Sigmoid colon (tissue), 7 donors: Measurements from ENCODE around the gene TFEB. TPM values are rescaled to one million over a fixed set of nuclear protein-coding genes. Genes with fewer than 3 reads are reported as not detected.

Experiments
- DNase-seq: peaks from one replicate; pipeline ENCODE4 v3.0.0-alpha.2; 2019
- H3K27ac ChIP-seq, 4 donors: fragments of 200-600 bp; sonication (generic); one replicate each; pipeline ENCODE4 v1.5.1; 2016 to 2019; ENCODE audit warnings: mild to moderate bottlenecking in 1 of 4
- H3K27me3 ChIP-seq, 3 donors: fragments of 200-600 bp; sonication (generic); one replicate each; pipeline ENCODE4 v1.5.1; 2019; ENCODE audit warnings: mild to moderate bottlenecking in 1 of 3
- H3K36me3 ChIP-seq, 4 donors: fragments of 200-600 bp; sonication (generic); one replicate each; pipeline ENCODE4 v1.5.1; 2016 to 2019
- H3K4me1 ChIP-seq, 4 donors: fragments of 200-600 bp; sonication (generic); one replicate each; pipeline ENCODE4 v1.5.1; 2017 to 2019
- H3K4me3 ChIP-seq, 4 donors: fragments of 200-600 bp; sonication (generic); one replicate each; pipeline ENCODE4 v1.5.1; 2017 to 2019; ENCODE audit warnings: mild to moderate bottlenecking in 2 of 4, moderate library complexity in 1 of 4
- H3K9me3 ChIP-seq, 4 donors: fragments of 200-600 bp in 3 of 4; sonication (generic) in 3 of 4; one replicate each; pipeline versions ENCODE4 v1.5.1 to v1.6.1; 2013 to 2019
- EP300 ChIP-seq, 4 donors: sonication (generic); formaldehyde crosslinking; IDR thresholded peaks; one replicate each; pipeline ENCODE4 v1.6.1; 2017; ENCODE audit warnings: antibody characterized with exemption in 4 of 4
- POLR2A ChIP-seq, 2 donors: fragments of 450-650 bp; IDR thresholded peaks; one replicate each; pipeline ENCODE4 v1.6.1; 2016; ENCODE audit warnings: antibody characterized with exemption in 2 of 2, mild to moderate bottlenecking in 2 of 2, moderate library complexity in 2 of 2
- POLR2AphosphoS5 ChIP-seq, 4 donors: sonication (generic); formaldehyde crosslinking; IDR thresholded peaks; one replicate each; pipeline ENCODE4 v1.6.1; 2017; ENCODE audit warnings: antibody characterized with exemption in 4 of 4
- WGBS, 2 donors: extraction: QIAGEN DNeasy Blood & Tissue Kit; methylation state at CpG; one replicate each; pipeline ENCODE4 v1.1.7; 2013; 5-methylcytosine and 5-hydroxymethylcytosine counted together
- intact Hi-C: fragments of 100-400 bp; cut with DNase I; formaldehyde crosslinking; loops from one replicate; pipeline ENCODE4 v1.15.1; 2023
- polyA plus RNA-seq, 3 donors: library from polyadenylated mRNA; stranded (reverse); fragments of 200-250 nt; gene quantifications; one replicate each; pipeline ENCODE4 v1.2.3, GENCODE V29; 2013
- total RNA-seq, 4 donors: library from RNA; depleted of rRNA; stranded (reverse); fragments of >200 nt; gene quantifications; one replicate each; pipeline ENCODE4 v1.1.0, GENCODE V29; 2016
- TF ChIP-seq, protein P1 (sequence below), 4 experiments: fragments of 450-650 bp in 3 of 4; fragments of 200-600 bp in 1 of 4; IDR thresholded peaks; one replicate each; pipeline ENCODE4 v1.5.1; 2016 to 2019; ENCODE audit warnings: antibody characterized with exemption in 4 of 4, mild to moderate bottlenecking in 3 of 4, moderate library complexity in 2 of 4
- donor health status: healthy with polysubstance abuse.
- donor health status: Bipolar disorder and iron deficiency.
- donor health status: healthy.

Gene TFEB
- total and polyA plus RNA-seq, 7 donors: 21.0 to 40.9 (median 28.2) TPM

DNA sequence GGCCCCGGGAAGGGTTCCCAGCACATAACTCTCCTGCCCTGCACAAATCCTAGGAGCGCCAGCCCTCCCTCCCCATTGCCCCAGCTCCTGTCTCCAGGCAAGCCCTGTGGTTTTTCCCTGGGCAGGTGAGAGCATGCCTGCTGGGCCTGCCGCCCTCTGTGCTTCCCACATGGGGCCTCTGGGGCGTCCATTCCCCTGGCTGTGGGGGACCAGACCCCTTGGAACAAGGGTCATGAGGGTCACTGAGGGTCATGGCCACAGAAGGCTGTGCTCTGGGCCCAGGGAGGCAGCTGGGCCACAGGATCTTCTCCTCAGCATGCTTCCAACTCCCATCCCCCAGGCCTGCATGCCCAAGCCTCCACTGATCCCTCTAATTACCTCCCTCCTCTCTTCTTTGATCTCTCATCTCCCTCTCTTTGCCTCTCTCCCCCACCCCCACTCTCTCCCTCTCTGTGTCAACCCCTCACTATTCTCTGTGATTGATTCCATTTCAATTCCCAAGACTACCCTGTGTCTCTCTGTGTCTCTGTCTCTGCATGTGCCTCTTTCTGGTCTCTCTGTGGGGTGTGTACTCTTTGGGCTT is 91.0 kb downstream of the TFEB start:
- TF ChIP-seq, protein P1, sequence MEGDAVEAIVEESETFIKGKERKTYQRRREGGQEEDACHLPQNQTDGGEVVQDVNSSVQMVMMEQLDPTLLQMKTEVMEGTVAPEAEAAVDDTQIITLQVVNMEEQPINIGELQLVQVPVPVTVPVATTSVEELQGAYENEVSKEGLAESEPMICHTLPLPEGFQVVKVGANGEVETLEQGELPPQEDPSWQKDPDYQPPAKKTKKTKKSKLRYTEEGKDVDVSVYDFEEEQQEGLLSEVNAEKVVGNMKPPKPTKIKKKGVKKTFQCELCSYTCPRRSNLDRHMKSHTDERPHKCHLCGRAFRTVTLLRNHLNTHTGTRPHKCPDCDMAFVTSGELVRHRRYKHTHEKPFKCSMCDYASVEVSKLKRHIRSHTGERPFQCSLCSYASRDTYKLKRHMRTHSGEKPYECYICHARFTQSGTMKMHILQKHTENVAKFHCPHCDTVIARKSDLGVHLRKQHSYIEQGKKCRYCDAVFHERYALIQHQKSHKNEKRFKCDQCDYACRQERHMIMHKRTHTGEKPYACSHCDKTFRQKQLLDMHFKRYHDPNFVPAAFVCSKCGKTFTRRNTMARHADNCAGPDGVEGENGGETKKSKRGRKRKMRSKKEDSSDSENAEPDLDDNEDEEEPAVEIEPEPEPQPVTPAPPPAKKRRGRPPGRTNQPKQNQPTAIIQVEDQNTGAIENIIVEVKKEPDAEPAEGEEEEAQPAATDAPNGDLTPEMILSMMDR (IDR thresholded peaks at IDR 0.05): no peak
- TF ChIP-seq POLR2AphosphoS5 (IDR thresholded peaks at IDR 0.05) (no peak), EP300 (IDR thresholded peaks at IDR 0.05) (no peak), POLR2A (IDR thresholded peaks at IDR 0.05) (no peak)
- no peaks in the 10 kb centered on the region for H3K9me3 ChIP-seq
- WGBS, 2 donors: 84 to 85% methylated on average over 4 of the region's 4 CpGs
- peaks cover 0 to under 1% (median under 1%) of the 10 kb centered on the region in 4 donors for H3K4me1 ChIP-seq
- intact Hi-C loops: no loop called here
- H3K36me3 ChIP-seq: no peaks in the 10 kb centered on the region
- H3K27ac ChIP-seq: no peak overlapping the region
- DNase-seq: no peak
- H3K27me3 ChIP-seq: peaks cover 0 to 16% (median 4%) of the 10 kb centered on the region in 3 donors
- H3K4me3 ChIP-seq: no peak overlapping the region

DNA sequence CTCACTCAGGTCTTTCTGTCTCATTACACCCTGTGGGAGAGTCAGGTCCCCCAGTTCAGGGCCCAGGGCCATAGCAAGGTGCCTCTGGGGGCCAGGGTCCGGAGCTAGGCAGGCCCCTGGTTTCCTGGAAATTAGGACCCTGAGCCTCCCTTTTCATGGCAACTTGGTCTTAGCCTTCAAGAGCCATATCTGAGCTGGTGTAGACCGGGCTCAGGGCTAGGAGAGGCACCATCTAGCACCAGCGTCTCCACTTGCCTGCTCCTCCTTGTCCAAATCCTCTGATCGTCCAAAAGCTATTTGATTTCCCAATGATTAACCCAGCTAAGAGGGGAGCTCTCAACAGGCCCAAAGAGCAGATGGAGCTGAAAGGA is 91.5 kb downstream of the TFEB start:
- Histone ChIP-seq H3K36me3 (no peaks in the 10 kb centered on the region), H3K9me3 (no peaks in the 10 kb centered on the region), H3K27me3 (peaks cover 0 to 22% (median 9%) of the 10 kb centered on the region in 3 donors), H3K27ac (no peak overlapping the region), H3K4me1 (peaks cover 0 to 6% (median 4%) of the 10 kb centered on the region in 4 donors), H3K4me3 (no peak overlapping the region)
- DNase-seq: no peak
- intact Hi-C loops: no loop called here
- TF ChIP-seq, protein P1 (IDR thresholded peaks at IDR 0.05): no peak
- TF ChIP-seq EP300 (IDR thresholded peaks at IDR 0.05) (no peak), POLR2AphosphoS5 (IDR thresholded peaks at IDR 0.05) (no peak), POLR2A (IDR thresholded peaks at IDR 0.05) (no peak)
- WGBS, 2 donors: 75 to 87% methylated on average over 4 of the region's 4 CpGs

DNA sequence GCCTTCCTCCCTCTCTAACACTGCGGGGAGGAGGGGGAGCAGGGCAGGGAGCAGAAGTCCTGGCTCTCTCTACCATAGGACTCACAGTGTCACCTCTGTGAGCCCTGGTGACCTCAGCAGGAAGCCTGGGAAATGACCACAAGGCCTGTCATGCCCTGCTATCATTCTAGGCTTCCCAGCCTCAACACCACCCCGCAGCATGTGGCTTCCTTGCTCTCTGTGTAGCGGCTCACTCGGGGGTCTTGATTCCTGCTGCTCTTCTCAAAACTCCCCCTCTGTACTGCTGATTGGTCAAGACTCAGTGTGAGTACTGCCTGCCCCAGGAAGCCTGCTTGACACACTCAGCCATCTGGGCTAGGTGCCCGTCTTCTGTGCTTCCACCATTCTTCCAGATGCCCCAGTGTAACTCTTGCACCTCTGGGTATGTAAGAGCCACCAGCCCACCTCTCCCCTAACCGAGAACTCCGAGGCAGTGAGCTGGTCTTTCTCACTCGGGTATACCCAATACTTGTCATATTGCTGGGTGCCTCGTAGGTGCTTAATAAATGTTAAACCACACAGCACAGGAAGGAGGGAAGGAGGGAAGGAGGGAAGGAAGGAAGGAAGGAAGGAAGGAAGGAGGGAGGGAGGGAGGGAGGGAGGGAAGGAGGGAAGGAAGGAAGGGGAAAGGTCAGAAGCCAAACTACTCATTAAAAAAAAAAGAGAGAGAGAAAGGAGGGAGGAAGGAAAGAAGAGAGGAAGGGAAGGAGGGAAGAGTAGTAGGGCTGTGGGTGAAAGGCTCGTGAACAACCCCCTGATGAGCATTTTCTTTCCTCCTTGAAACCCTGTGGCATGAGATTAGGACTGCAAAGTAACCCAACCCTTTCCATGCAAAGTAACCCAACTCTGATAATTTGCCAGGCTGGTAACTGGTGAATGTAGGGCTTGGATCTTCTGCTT is 92.2 kb downstream of the TFEB start:
- H3K27me3 ChIP-seq: peaks cover 5 to 28% (median 16%) of the 10 kb centered on the region in 3 donors
- intact Hi-C loops: no loop called here
- H3K4me1 ChIP-seq: peaks cover 0 to 12% (median 11%) of the 10 kb centered on the region in 4 donors
- DNase-seq: no peak
- H3K4me3 ChIP-seq: no peak overlapping the region
- no peaks in the 10 kb centered on the region for H3K9me3 ChIP-seq
- no peaks in the 10 kb centered on the region for H3K36me3 ChIP-seq
- TF ChIP-seq, protein P1 (IDR thresholded peaks at IDR 0.05): no peak
- TF ChIP-seq POLR2AphosphoS5 (IDR thresholded peaks at IDR 0.05) (no peak), EP300 (IDR thresholded peaks at IDR 0.05) (no peak), POLR2A (IDR thresholded peaks at IDR 0.05) (no peak)
- WGBS, 2 donors: 73 to 83% methylated on average over 10 of the region's 10 CpGs
- no peak overlapping the region for H3K27ac ChIP-seq

DNA sequence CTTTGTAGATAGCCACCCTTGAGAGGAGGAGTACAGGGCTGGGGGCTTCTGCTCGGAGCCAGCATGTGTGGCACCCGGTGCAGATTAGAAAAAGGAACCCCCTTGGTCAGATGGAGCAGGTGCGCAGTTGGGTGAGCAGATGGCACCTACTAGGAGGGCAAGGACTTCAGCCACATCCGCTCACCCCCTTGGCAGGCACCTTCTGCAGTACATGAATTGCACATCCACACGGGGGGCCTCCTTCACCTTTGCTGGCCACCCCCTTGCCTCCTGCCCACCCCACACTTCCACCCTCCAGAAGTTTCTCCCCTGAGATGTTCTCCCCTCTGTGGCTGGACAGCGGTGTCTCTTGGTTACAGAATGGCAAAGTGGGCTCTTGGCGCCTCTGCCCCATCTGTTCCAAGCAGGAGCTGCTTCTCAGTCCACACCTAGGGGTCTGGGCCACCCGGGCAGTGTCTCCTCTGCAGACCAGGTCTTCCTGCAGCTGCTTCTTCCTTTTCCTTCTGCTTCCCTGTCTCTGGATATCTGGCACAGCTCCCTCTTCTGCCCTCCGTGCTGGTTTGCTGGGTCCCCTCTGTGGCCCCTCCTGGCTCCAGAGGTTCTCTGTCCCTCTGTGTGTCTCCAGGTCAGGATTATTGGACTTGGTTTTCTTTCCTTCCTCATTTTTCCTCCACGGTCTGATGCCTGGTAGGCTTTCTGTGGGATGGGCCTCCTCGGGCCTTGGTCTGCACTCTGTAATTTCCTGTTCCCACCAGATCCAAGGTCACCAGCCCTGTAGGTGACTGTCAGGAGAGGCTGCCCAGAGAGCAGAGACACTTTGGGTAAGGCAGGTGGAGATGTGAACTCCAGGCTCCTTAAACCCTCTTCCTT is 93.1 kb downstream of the TFEB start:
- H3K4me3 ChIP-seq: no peak overlapping the region
- H3K4me1 ChIP-seq: peaks cover 0 to 21% (median 20%) of the 10 kb centered on the region in 4 donors
- H3K27me3 ChIP-seq: peaks cover 14 to 37% (median 25%) of the 10 kb centered on the region in 3 donors
- no peak overlapping the region for H3K27ac ChIP-seq
- H3K36me3 ChIP-seq: no peaks in the 10 kb centered on the region
- no peak for DNase-seq
- TF ChIP-seq POLR2AphosphoS5 (IDR thresholded peaks at IDR 0.05): no peak
- TF ChIP-seq, protein P1 (IDR thresholded peaks at IDR 0.05): no peak
- TF ChIP-seq EP300 (IDR thresholded peaks at IDR 0.05): no peak
- no peaks in the 10 kb centered on the region for H3K9me3 ChIP-seq
- WGBS, 2 donors: 72% methylated on average over 11 of the region's 11 CpGs
- intact Hi-C loops: no loop called here
